Heart left ventricle (tissue), 13 donors: ENCODE data around the gene USP47.

ENCODE experiments used
- POLR2A ChIP-seq, 2 donors: fragments of 450-650 bp; IDR thresholded peaks; one replicate each; pipeline ENCODE4 v1.6.1; 2017; ENCODE audit warnings: antibody characterized with exemption in 2 of 2, mild to moderate bottlenecking in 2 of 2, moderate library complexity in 2 of 2
- TF ChIP-seq, protein P1 (sequence below), 12 donors: fragments of 200-600 bp; sonication (generic) in 4 of 12; IDR thresholded peaks; one replicate each; pipeline versions ENCODE4 v1.5.0 to v1.8.0; 2018 to 2022; ENCODE audit warnings: antibody characterized with exemption in 12 of 12, mild to moderate bottlenecking in 5 of 12
- donor health status: ischemic (EF 13 %, LVEDD 7.1; RV severe dilation, severe dysfunction).
- donor health status: DM: no; HTN: yes; CAD: no.
- donor health status: DM: no; HTN: no; CAD: no.
- donor health status: ischemic (EF 25% LVEDD 6.9; RV normal size, moderate dysfunction).
- donor health status: ischemic (EF 25% LVEDD 5.7; RV mildly dilated, moderate dysfunction).
- donor health status: ischemic (EF 35%, LVEDD 5.7; RV mildly dilated, moderate dysfunction).
- donor health status: nonischemic (EF 11% LVEDD 7.7; RV severe dilation, severe dysfunction).
- donor health status: DM: yes; HTN: yes; CAD: no.
- donor health status: PGD.
- donor health status: ischemic (EF 29% LVEDD 5.4; RV normal size, mild dysfunction).
- donor health status: nonischemic (EF 23%, LVEDD 6.1; RV moderate dilation, normal function).

DNA sequence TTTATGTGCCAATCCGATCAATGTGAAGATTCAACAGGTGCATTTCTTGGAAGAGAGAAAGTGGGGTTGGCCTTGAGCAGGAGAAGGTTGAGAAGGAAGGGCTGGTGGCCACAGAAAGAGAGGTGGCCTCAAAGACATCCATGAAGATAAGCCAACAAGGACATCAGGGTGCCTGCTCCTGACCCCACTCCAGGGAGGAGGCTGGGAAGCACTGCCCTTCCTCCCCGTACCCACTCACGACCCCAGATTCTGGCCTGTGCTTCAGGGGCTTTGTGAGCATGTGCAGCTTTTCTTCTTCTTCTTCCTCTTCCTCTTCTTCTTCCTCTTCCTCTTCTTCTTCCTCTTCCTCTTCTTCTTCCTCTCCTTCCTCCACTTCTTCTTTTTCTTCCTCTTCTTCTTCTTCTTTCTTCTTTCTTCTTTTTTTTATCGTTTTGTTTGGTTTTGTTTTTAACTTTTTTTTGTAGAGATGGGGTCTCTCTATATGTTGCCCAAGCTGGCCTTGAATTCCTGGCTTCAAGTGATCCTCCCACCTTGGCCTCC lies 136.4 kb downstream of the USP47 start:
- TF ChIP-seq, protein P1, sequence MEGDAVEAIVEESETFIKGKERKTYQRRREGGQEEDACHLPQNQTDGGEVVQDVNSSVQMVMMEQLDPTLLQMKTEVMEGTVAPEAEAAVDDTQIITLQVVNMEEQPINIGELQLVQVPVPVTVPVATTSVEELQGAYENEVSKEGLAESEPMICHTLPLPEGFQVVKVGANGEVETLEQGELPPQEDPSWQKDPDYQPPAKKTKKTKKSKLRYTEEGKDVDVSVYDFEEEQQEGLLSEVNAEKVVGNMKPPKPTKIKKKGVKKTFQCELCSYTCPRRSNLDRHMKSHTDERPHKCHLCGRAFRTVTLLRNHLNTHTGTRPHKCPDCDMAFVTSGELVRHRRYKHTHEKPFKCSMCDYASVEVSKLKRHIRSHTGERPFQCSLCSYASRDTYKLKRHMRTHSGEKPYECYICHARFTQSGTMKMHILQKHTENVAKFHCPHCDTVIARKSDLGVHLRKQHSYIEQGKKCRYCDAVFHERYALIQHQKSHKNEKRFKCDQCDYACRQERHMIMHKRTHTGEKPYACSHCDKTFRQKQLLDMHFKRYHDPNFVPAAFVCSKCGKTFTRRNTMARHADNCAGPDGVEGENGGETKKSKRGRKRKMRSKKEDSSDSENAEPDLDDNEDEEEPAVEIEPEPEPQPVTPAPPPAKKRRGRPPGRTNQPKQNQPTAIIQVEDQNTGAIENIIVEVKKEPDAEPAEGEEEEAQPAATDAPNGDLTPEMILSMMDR (IDR thresholded peaks at IDR 0.05), result no peak
- TF ChIP-seq POLR2A (IDR thresholded peaks at IDR 0.05), result no peak
